HG03045 (cell line): ENCODE measurements around the gene PPFIA4.

Experiments
- ATAC-seq: cut with Tn5 transposase; IDR thresholded peaks from one replicate; pipeline ENCODE4 v1.9.1; 2021; ENCODE audit warnings: mild to moderate bottlenecking, moderate library complexity; ENCODE audit not compliant: unreplicated experiment

PPFIA4 gene

GRCh38 chr1:203056012-203056411, 29.7 kb downstream of the PPFIA4 start:
- no peak for ATAC-seq

GRCh38 chr1:203056516-203056915, 30.2 kb downstream of the PPFIA4 start:
- ATAC-seq = no peak

GRCh38 chr1:203057911-203058675, 31.8 kb downstream of the PPFIA4 start:
- ATAC-seq = no peak

GRCh38 chr1:203058676-203058935, 32.3 kb downstream of the PPFIA4 start:
- ATAC-seq = no peak

GRCh38 chr1:203059485-203059884, 33.2 kb downstream of the PPFIA4 start:
- no peak for ATAC-seq

GRCh38 chr1:203060115-203060514, 33.8 kb downstream of the PPFIA4 start:
- ATAC-seq = no peak

GRCh38 chr1:203063287-203063686, 37.0 kb downstream of the PPFIA4 start:
- no peak for ATAC-seq

GRCh38 chr1:203065191-203065590, 38.9 kb downstream of the PPFIA4 start:
- ATAC-seq = no peak

GRCh38 chr1:203065986-203066385, 39.7 kb downstream of the PPFIA4 start:
- ATAC-seq = no peak

GRCh38 chr1:203066965-203067364, 40.7 kb downstream of the PPFIA4 start:
- ATAC-seq = no peak

GRCh38 chr1:203069030-203069747, 42.9 kb downstream of the PPFIA4 start:
- ATAC-seq = no peak

GRCh38 chr1:203072002-203072602, 45.8 kb downstream of the PPFIA4 start:
- ATAC-seq = no peak

GRCh38 chr1:203072911-203073310, 46.6 kb downstream of the PPFIA4 start:
- no peak for ATAC-seq

- no peak for ATAC-seq
These were observed 47.2 kb downstream of the PPFIA4 start for GRCh38 chr1:203073469-203073868.

GRCh38 chr1:203074610-203075009, 48.3 kb downstream of the PPFIA4 start:
- ATAC-seq = no peak

GRCh38 chr1:203075236-203076030, 49.1 kb downstream of the PPFIA4 start:
- no peak for ATAC-seq

GRCh38 chr1:203076031-203076511, 49.8 kb downstream of the PPFIA4 start:
- no peak for ATAC-seq

GRCh38 chr1:203077367-203077766, 51.1 kb downstream of the PPFIA4 start:
- ATAC-seq = no peak

GRCh38 chr1:203077956-203078355, 51.7 kb downstream of the PPFIA4 start:
- ATAC-seq = no peak

- no peak for ATAC-seq
These were observed 52.2 kb downstream of the PPFIA4 start for GRCh38 chr1:203078478-203078877.

- ATAC-seq = no peak
These were observed 54.2 kb downstream of the PPFIA4 start for GRCh38 chr1:203080456-203080855.
